H1 (cell line): Measurements from ENCODE around the gene MLN. TPM values are rescaled to one million over a fixed set of nuclear protein-coding genes. Genes with fewer than 3 reads are reported as not detected.

Experiments
- CTCF ChIA-PET: fragments of 300-600 bp; sonication (Branson Sonifier 250); formaldehyde crosslinking; loops from one replicate; lab custom pipeline; 2021; ENCODE audit not compliant: partially characterized antibody; lab: Charles Lee
- POLR2A ChIA-PET: fragments of 300-600 bp; sonication (Branson Sonifier 250); formaldehyde crosslinking; loops from one replicate; lab custom pipeline; 2021; ENCODE audit warnings: inconsistent platforms; ENCODE audit not compliant: partially characterized antibody; lab: Charles Lee
- DNase-seq, 2 experiments: peaks; one replicate each; pipeline versions ENCODE4 v3.0.0 to v3.0.0-alpha.2; 2010 to 2022; ENCODE audit warnings: low spot score in 2 of 2, low read depth in 1 of 2, mixed read lengths in 1 of 2
- FAIRE-seq: peaks from 2 replicates; lab custom pipeline; 2011; peaks lifted over from hg19 to GRCh38; lab: Jason Lieb, UNC
- H2AFZ ChIP-seq: 2 replicates; pipeline ENCODE4 v1.8.1; 2012; ENCODE audit warnings: low read length, inconsistent platforms
- H2AK5ac ChIP-seq: 2 replicates; pipeline ENCODE4 v1.6.1; 2013; ENCODE audit warnings: low read depth, low read length
- H2BK120ac ChIP-seq: replicated peaks from 2 replicates; pipeline ENCODE3; 2013; ENCODE audit warnings: low read depth, low read length, inconsistent platforms
- H2BK12ac ChIP-seq: 2 replicates; pipeline ENCODE4 v1.6.1; 2013; ENCODE audit warnings: low read depth, low read length
- H2BK15ac ChIP-seq: 2 replicates; pipeline ENCODE4 v1.6.1; 2013; ENCODE audit warnings: low read length
- H2BK20ac ChIP-seq: 2 replicates; pipeline ENCODE4 v1.6.1; 2013; ENCODE audit warnings: low read length
- H2BK5ac ChIP-seq: 2 replicates; pipeline ENCODE4 v1.6.1; 2013; ENCODE audit warnings: low read depth, low read length
- H3K14ac ChIP-seq: 2 replicates; pipeline ENCODE4 v1.6.1; 2013; ENCODE audit warnings: inconsistent platforms; ENCODE audit not compliant: insufficient read length
- H3K18ac ChIP-seq: 2 replicates; pipeline ENCODE4 v1.6.1; 2013; ENCODE audit warnings: low read length; ENCODE audit errors: extremely low read depth
- H3K23ac ChIP-seq: 2 replicates; pipeline ENCODE4 v1.6.1; 2013; ENCODE audit warnings: inconsistent platforms; ENCODE audit not compliant: insufficient read length
- H3K23me2 ChIP-seq: 2 replicates; pipeline ENCODE4 v1.6.1; 2013; ENCODE audit warnings: low read depth, low read length
- H3K27ac ChIP-seq: 2 replicates; pipeline ENCODE4 v1.6.1; 2011; ENCODE audit warnings: low read depth, low read length, inconsistent platforms
- H3K27me3 ChIP-seq, 4 experiments: replicated peaks in 1 of 4; 1 replicate in 1 of 4; 2 replicates in 3 of 4; pipeline versions ENCODE4 v1.6.1 to v1.8.1; 2011 to 2013; ENCODE audit warnings: low read length in 3 of 4, mild to moderate bottlenecking in 3 of 4, inconsistent platforms in 2 of 4, mixed read lengths in 2 of 4, moderate library complexity in 1 of 4; ENCODE audit not compliant: control insufficient read depth in 3 of 4, insufficient read depth in 3 of 4; ENCODE audit errors: extremely low read depth in 1 of 4
- H3K36me3 ChIP-seq, 4 experiments: 2 replicates each; pipeline versions ENCODE4 v1.6.1 to v1.8.1; 2011 to 2013; ENCODE audit warnings: mild to moderate bottlenecking in 4 of 4, low read length in 3 of 4, moderate library complexity in 2 of 4, control low read depth in 1 of 4, inconsistent platforms in 1 of 4; ENCODE audit not compliant: insufficient read depth in 4 of 4, control insufficient read depth in 2 of 4
- H3K4ac ChIP-seq: replicated peaks from 2 replicates; pipeline ENCODE3; 2013; ENCODE audit warnings: low read length, low read depth, mixed read lengths, inconsistent platforms; ENCODE audit not compliant: insufficient read length
- H3K4me1 ChIP-seq, 4 experiments: replicated peaks in 1 of 4; 1 replicate in 1 of 4; 2 replicates in 3 of 4; pipeline versions ENCODE4 v1.6.1 to v1.8.1; 2011 to 2013; ENCODE audit warnings: low read length in 3 of 4, inconsistent platforms in 2 of 4, mixed read lengths in 1 of 4; ENCODE audit not compliant: insufficient read depth in 4 of 4, control insufficient read depth in 3 of 4
- H3K4me2 ChIP-seq, 2 experiments: 2 replicates each; pipeline versions ENCODE4 v1.6.1 to v1.8.1; 2011 to 2013; ENCODE audit warnings: low read depth in 2 of 2, low read length in 2 of 2, control low read depth in 1 of 2, inconsistent platforms in 1 of 2, mild to moderate bottlenecking in 1 of 2; ENCODE audit not compliant: insufficient read depth in 1 of 2
- H3K4me3 ChIP-seq, 4 experiments: fragments of 200-600, 300-600 bp in 1 of 4; sonication (generic), shearing (Covaris generic), sonication (Bioruptor Twin) in 1 of 4; 2 replicates each; pipeline versions ENCODE4 v1.5.1 to v1.8.1; 2011 to 2016; ENCODE audit warnings: low read length in 4 of 4, low read depth in 3 of 4, control low read depth in 2 of 4, inconsistent platforms in 2 of 4, mild to moderate bottlenecking in 2 of 4, mixed read lengths in 1 of 4, moderate library complexity in 1 of 4; ENCODE audit not compliant: insufficient read depth in 2 of 4; ENCODE audit errors: extremely low read depth in 1 of 4
- H3K56ac ChIP-seq: replicated peaks from 2 replicates; pipeline ENCODE3; 2013; ENCODE audit warnings: low read depth, mild to moderate bottlenecking, mixed read lengths, low read length, inconsistent platforms; ENCODE audit not compliant: insufficient read length
- H3K79me1 ChIP-seq: 2 replicates; pipeline ENCODE4 v1.6.1; 2013; ENCODE audit warnings: low read depth, low read length, control low read depth
- H3K79me2 ChIP-seq, 2 experiments: 2 replicates each; pipeline versions ENCODE4 v1.6.1 to v1.8.1; 2012 to 2013; ENCODE audit warnings: low read length in 2 of 2, mild to moderate bottlenecking in 2 of 2, inconsistent platforms in 1 of 2; ENCODE audit not compliant: insufficient read depth in 2 of 2, control insufficient read depth in 1 of 2
- H3K9ac ChIP-seq, 4 experiments: replicated peaks in 1 of 4; 1 replicate in 1 of 4; 2 replicates in 3 of 4; pipeline versions ENCODE4 v1.6.1 to v1.8.1; 2011 to 2013; ENCODE audit warnings: low read depth in 3 of 4, low read length in 3 of 4, control low read depth in 2 of 4, mild to moderate bottlenecking in 2 of 4, moderate library complexity in 2 of 4, inconsistent platforms in 1 of 4; ENCODE audit errors: extremely low read depth in 1 of 4
- H3K9me3 ChIP-seq, 2 experiments: 2 replicates each; pipeline versions ENCODE4 v1.6.1 to v1.8.1; 2012 to 2013; ENCODE audit warnings: mild to moderate bottlenecking in 2 of 2, moderate library complexity in 2 of 2, control low read depth in 1 of 2, inconsistent platforms in 1 of 2, low read depth in 1 of 2, low read length in 1 of 2, mixed read lengths in 1 of 2; ENCODE audit not compliant: insufficient read depth in 2 of 2
- H4K20me1 ChIP-seq, 2 experiments: replicated peaks in 1 of 2; 2 replicates each; pipeline versions ENCODE3 to v1.8.1; 2011 to 2013; ENCODE audit warnings: inconsistent platforms in 2 of 2, low read length in 2 of 2, mild to moderate bottlenecking in 1 of 2; ENCODE audit not compliant: insufficient read depth in 2 of 2, control insufficient read depth in 1 of 2
- H4K5ac ChIP-seq: 2 replicates; pipeline ENCODE4 v1.6.1; 2013; ENCODE audit warnings: low read length, low read depth, mixed read lengths, inconsistent platforms; ENCODE audit not compliant: insufficient read length
- H4K8ac ChIP-seq: 2 replicates; pipeline ENCODE4 v1.8.0; 2013; ENCODE audit warnings: mild to moderate bottlenecking, moderate library complexity, low read length, inconsistent platforms; ENCODE audit not compliant: insufficient read depth; ENCODE audit errors: extremely low read depth
- H4K91ac ChIP-seq: replicated peaks from 2 replicates; pipeline ENCODE3; 2013; ENCODE audit warnings: low read length, mixed read lengths, inconsistent platforms; ENCODE audit not compliant: insufficient read length
- ASH2L ChIP-seq: fragments of 200-600, 300-600 bp; sonication (generic); IDR thresholded peaks from one replicate; pipeline ENCODE4 v1.7.1; 2017; ENCODE audit warnings: low read length
- CHD2 ChIP-seq: IDR thresholded peaks from 2 replicates; pipeline ENCODE4 v1.6.1; 2012; ENCODE audit warnings: low read length, improper control_type of control experiment
- CTBP2 ChIP-seq: IDR thresholded peaks from 2 replicates; pipeline ENCODE4 v1.7.0; 2011; ENCODE audit warnings: borderline replicate concordance, mild to moderate bottlenecking, moderate library complexity, mixed read lengths, low read length; ENCODE audit not compliant: insufficient read depth, insufficient read length
- EZH2 ChIP-seq: fragments of 200-600 bp; sonication (generic); IDR thresholded peaks from 2 replicates; pipeline ENCODE4 v1.7.1; 2012; ENCODE audit warnings: low read depth, mild to moderate bottlenecking, moderate library complexity, low read length, inconsistent platforms; ENCODE audit not compliant: severe bottlenecking
- HDAC2 ChIP-seq, 2 experiments: fragments of 300-600 bp in 1 of 2; sonication (generic) in 1 of 2; IDR thresholded peaks; 2 replicates each; pipeline ENCODE4 v1.6.1; 2011 to 2012; ENCODE audit warnings: low read depth in 2 of 2, low read length in 2 of 2, mild to moderate bottlenecking in 2 of 2, moderate library complexity in 2 of 2, borderline replicate concordance in 1 of 2, inconsistent platforms in 1 of 2
- HDAC6 ChIP-seq: IDR thresholded peaks from one replicate; pipeline ENCODE4 v1.7.1; 2012; ENCODE audit warnings: low read depth, mild to moderate bottlenecking, inconsistent platforms, low read length, moderate library complexity
- KDM1A ChIP-seq: fragments of 200-600, 300-600 bp; sonication (generic); IDR thresholded peaks from 2 replicates; pipeline ENCODE4 v1.7.1; 2016; ENCODE audit warnings: mild to moderate bottlenecking, low read length, borderline replicate concordance
- PHF8 ChIP-seq: fragments of 200-600 bp; sonication (generic); conservative IDR thresholded peaks from 2 replicates; pipeline ENCODE4 v1.7.1; 2012; ENCODE audit warnings: low read depth, mild to moderate bottlenecking, inconsistent platforms, low read length, moderate library complexity
- RXRA ChIP-seq: IDR thresholded peaks from 2 replicates; pipeline ENCODE4 v1.6.1; 2011; ENCODE audit warnings: low read depth, mild to moderate bottlenecking, low read length, moderate library complexity; ENCODE audit not compliant: insufficient read depth
- SIN3A ChIP-seq, 2 experiments: IDR thresholded peaks in 1 of 2; conservative IDR thresholded peaks in 1 of 2; 2 replicates each; pipeline ENCODE4 v1.6.1; 2011 to 2012; ENCODE audit warnings: low read length in 2 of 2, improper control_type of control experiment in 1 of 2, low read depth in 1 of 2, mild to moderate bottlenecking in 1 of 2
- SUZ12 ChIP-seq: fragments of 200-600 bp; sonication (generic); IDR thresholded peaks from 2 replicates; pipeline ENCODE4 v1.6.1; 2012; ENCODE audit warnings: mild to moderate bottlenecking, inconsistent platforms, low read length, moderate library complexity, mixed read lengths
- YY1 ChIP-seq: IDR thresholded peaks from 2 replicates; pipeline ENCODE4 v1.6.1; 2011; ENCODE audit warnings: low read depth, mild to moderate bottlenecking, low read length
- WGBS, 2 experiments: shearing (Covaris generic) in 1 of 2; methylation state at CpG; one replicate each; pipeline versions ENCODE4 v1.1.6 to v1.1.7; 2013 to 2015; ENCODE audit warnings: low lambda C conversion rate in 2 of 2, mixed read lengths in 2 of 2, inconsistent platforms in 1 of 2, low coverage in 1 of 2, missing lambda C conversion rate in 1 of 2; ENCODE audit not compliant: insufficient replicate concordance in 2 of 2, insufficient coverage in 1 of 2, insufficient read length in 1 of 2; ENCODE audit errors: extremely low coverage in 1 of 2, missing lambda C conversion rate in 1 of 2; 5-methylcytosine and 5-hydroxymethylcytosine counted together
- polyA plus RNA-seq, 7 experiments: library from polyadenylated mRNA; depleted of rRNA in 3 of 7; stranded (reverse) in 5 of 7; unstranded in 2 of 7; fragments of >200 nt in 5 of 7; fragments of 200-250 nt in 2 of 7; gene quantifications; 1 replicate in 5 of 7; 2 replicates in 1 of 7; 4 replicates in 1 of 7; pipeline versions ENCODE4 v1.2.1 to v1.2.3, GENCODE V29; 2011 to 2013; ENCODE audit warnings: missing spikeins in 2 of 7, mixed read lengths in 2 of 7
- total RNA-seq: library from RNA; stranded (reverse); fragmentation: NEBNext Ultra II Directional; extraction: Animal tissue kit (Norgen Biotek cat#: 25700); gene quantifications from 2 replicates; pipeline ENCODE4 v1.2.1, GENCODE V29; 2021

The MLN gene
- total and polyA plus RNA-seq, 2 of the 8 experiments (the other 6 are each of a cell fraction or from before 2014, with no cell fraction given) = not detected

- no peaks in the 10 kb centered on the region for H3K79me1 ChIP-seq
- H3K14ac ChIP-seq = no peak overlapping the region
- H4K5ac ChIP-seq = no peak overlapping the region
- no peaks in the 10 kb centered on the region for H3K23me2 ChIP-seq
- no peak overlapping the region for H3K18ac ChIP-seq
- CTCF ChIA-PET = interaction anchor here (0.7 to 12.1 kb wide), 21 partner anchors 10 to 380 kb away, joined by 3 to 171 read pairs (median 4); partner anchors contain the start of genes IP6K3 and UQCC2
- H4K91ac ChIP-seq = no peak overlapping the region
- no peak overlapping the region for H2BK120ac ChIP-seq
- no peaks in the 10 kb centered on the region for H3K36me3 ChIP-seq
- H3K4me2 ChIP-seq = no peak overlapping the region
- H2BK20ac ChIP-seq = no peak overlapping the region
- H3K56ac ChIP-seq = no peak overlapping the region
- no peak overlapping the region for H3K9ac ChIP-seq
- WGBS, 2 experiments = 95% methylated on average over 4 of the region's 4 CpGs; no CpG with 5 or more reads in 1 of the 2 experiments
- no peak overlapping the region for H2AK5ac ChIP-seq
- H3K27me3 ChIP-seq = no peaks in the 10 kb centered on the region
- no peak overlapping the region for H3K4me3 ChIP-seq
- H2AFZ ChIP-seq = no peak overlapping the region
- no peak overlapping the region for H3K4ac ChIP-seq
- FAIRE-seq (no peak), DNase-seq (no peak)
- POLR2A ChIA-PET = interaction anchor here (1.1 kb wide), 1 partner anchor 11 kb away, joined by 4 read pairs; no protein-coding TSS in a partner anchor
- H4K8ac ChIP-seq = no peak overlapping the region
- no peak overlapping the region for H2BK12ac ChIP-seq
- no peaks in the 10 kb centered on the region for H3K9me3 ChIP-seq
- H4K20me1 ChIP-seq = no peaks in the 10 kb centered on the region
- no peaks in the 10 kb centered on the region for H3K79me2 ChIP-seq
- no peaks in the 10 kb centered on the region for H3K4me1 ChIP-seq
- H3K27ac ChIP-seq = no peak overlapping the region
- H3K23ac ChIP-seq = no peak overlapping the region
- H2BK15ac ChIP-seq = 0 out of 2 replicates have a peak overlapping the region, but pooled peaks have one; percentile 37
- H2BK5ac ChIP-seq = 0 out of 2 replicates have a peak overlapping the region, but pooled peaks have one; percentile 68
- TF ChIP-seq HDAC6 (no peak), KDM1A (no peak), RXRA (no peak), SUZ12 (no peak), YY1 (no peak), ASH2L (no peak), HDAC2 (IDR thresholded peaks at IDR 0.05; ENCODE audit: borderline replicate concordance in 1 of 2, low read depth in 2 of 2, low read length in 2 of 2) (no peak), EZH2 (no peak), SIN3A (conservative IDR thresholded peaks at IDR 0.05 in 1 of 2, IDR thresholded peaks at IDR 0.05 in 1 of 2; ENCODE audit: low read depth in 1 of 2, low read length in 2 of 2) (no peak), CHD2 (no peak), CTBP2 (no peak), PHF8 (no peak)
Measured at GRCh38 chr6:33762713-33763112, 41.1 kb downstream of the MLN start.
